GM18508 (cell line): Measurements from ENCODE around the gene ZFP92.

Source experiments
- ATAC-seq: cut with Tn5 transposase; IDR thresholded peaks from one replicate; pipeline ENCODE4 v1.9.1; 2021; ENCODE audit warnings: moderate number of reproducible peaks; ENCODE audit not compliant: insufficient read depth, unreplicated experiment

Gene ZFP92

GRCh38 chrX:153411255-153411987, at the start of gene ZFP92:
TSS of gene ZFP92 (plus strand) at chrX:153411472. CDS start at chrX:153418323, 6,851 bp downstream.
- ATAC-seq: no peak

GRCh38 chrX:153361781-153362397, 49.4 kb upstream of the ZFP92 start:
- no peak for ATAC-seq

- ATAC-seq: no peak
Measured at GRCh38 chrX:153365670-153366069, 45.6 kb upstream of the ZFP92 start.

- ATAC-seq: no peak
Measured at GRCh38 chrX:153366119-153366518, 45.2 kb upstream of the ZFP92 start.

GRCh38 chrX:153366878-153367538, 44.3 kb upstream of the ZFP92 start:
- no peak for ATAC-seq

GRCh38 chrX:153370293-153371055, 40.8 kb upstream of the ZFP92 start:
- no peak for ATAC-seq

GRCh38 chrX:153371256-153371655, 40.0 kb upstream of the ZFP92 start:
- ATAC-seq: no peak

- ATAC-seq: no peak
Measured at GRCh38 chrX:153372949-153373348, 38.3 kb upstream of the ZFP92 start.

- ATAC-seq: no peak
Measured at GRCh38 chrX:153374426-153374825, 36.8 kb upstream of the ZFP92 start.

GRCh38 chrX:153375571-153375970, 35.7 kb upstream of the ZFP92 start:
- ATAC-seq: no peak

- no peak for ATAC-seq
Measured at GRCh38 chrX:153377727-153378126, 33.5 kb upstream of the ZFP92 start.

GRCh38 chrX:153378607-153379006, 32.7 kb upstream of the ZFP92 start:
- no peak for ATAC-seq

GRCh38 chrX:153379508-153379907, 31.8 kb upstream of the ZFP92 start:
- ATAC-seq: no peak

GRCh38 chrX:153379971-153380581, 31.2 kb upstream of the ZFP92 start:
- ATAC-seq: no peak

- ATAC-seq: no peak
Measured at GRCh38 chrX:153380691-153381090, 30.6 kb upstream of the ZFP92 start.

- no peak for ATAC-seq
Measured at GRCh38 chrX:153381684-153382532, 29.4 kb upstream of the ZFP92 start.

GRCh38 chrX:153382563-153383482, 28.4 kb upstream of the ZFP92 start:
- no peak for ATAC-seq

- ATAC-seq: no peak
Measured at GRCh38 chrX:153384390-153384789, 26.9 kb upstream of the ZFP92 start.
